ENCODE data around the gene PPP1R1B. TPM values are rescaled to one million over a fixed set of nuclear protein-coding genes. Genes with fewer than 3 reads are reported as not detected.

Gene PPP1R1B
- total and polyA plus RNA-seq, 9 of the 15 experiments (the other 6 are each of a cell fraction or from before 2014, with no cell fraction given) = 0.07 to 0.18 (median 0.10) TPM; not detected in 4

DNA sequence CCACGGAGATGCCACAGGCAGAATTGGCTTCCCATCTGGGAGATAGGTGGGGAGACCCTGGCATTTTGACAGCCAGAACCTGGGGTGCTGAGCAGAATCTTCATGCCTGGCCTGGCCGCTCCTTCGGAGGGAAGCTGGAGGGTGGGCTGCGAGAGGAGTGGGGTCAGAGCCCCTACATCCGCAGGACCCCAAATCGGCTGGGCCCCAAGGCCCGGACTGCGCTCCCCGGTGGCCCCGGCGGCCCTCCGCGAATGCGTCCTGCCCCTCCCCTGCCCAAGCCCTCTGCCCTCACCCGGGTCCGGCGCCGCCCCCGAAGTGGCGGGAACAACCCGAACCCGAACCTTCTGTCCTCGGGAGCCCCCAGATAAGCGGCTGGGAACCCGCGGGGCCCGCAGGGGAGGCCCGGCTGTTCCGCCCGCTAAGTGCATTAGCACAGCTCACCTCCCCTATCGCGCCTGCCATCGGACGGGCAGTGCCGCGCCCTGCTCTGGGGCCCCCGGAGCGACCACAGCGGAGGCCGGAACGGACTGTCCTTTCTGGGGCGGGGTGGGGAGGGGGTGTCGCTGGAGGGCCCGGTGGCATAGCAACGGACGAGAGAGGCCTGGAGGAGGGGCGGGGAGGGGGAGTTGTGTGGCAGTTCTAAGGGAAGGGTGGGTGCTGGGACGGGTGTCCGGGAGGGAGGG, 40.7 kb downstream of the PPP1R1B start:
- BruUV-seq (replicated peaks) = TSS peak; percentile 80
- no peaks in the 10 kb centered on the region for H3K9me3 ChIP-seq (replicated peaks; ENCODE audit: control insufficient read depth, insufficient read depth, low read depth, low read length)
- intact Hi-C loops (cut with micrococcal nuclease) (no loop called here), in situ Hi-C loops (cut with MboI) (no loop called here)
- peaks cover 11% of the 10 kb centered on the region; the same call in 1 of the 3 replicates for H3K36me3 ChIP-seq (ENCODE audit: control insufficient read depth, insufficient read depth, low read length)
- H3K4me2 ChIP-seq (ENCODE audit: insufficient read depth, low read length) = peak overlapping the region; percentile 53
- no peaks in the 10 kb centered on the region for H3K27me3 ChIP-seq (ENCODE audit: control insufficient read depth in 2 of 2, insufficient read depth in 2 of 2, low read length in 2 of 2)
- ATAC-seq (peak; percentile 81), FAIRE-seq (no peak), DNase-seq (ENCODE audit: extremely low read depth in 1 of 4, low spot score in 3 of 4) (peak; percentile 92 to 93 (median 92))
- WGBS (ENCODE audit: insufficient coverage, low coverage, missing lambda C conversion rate) = 0% methylated on average over 28 of the region's 49 CpGs
- no peaks in the 10 kb centered on the region; the same call in 1 of the 2 replicates for H4K20me1 ChIP-seq (replicated peaks; ENCODE audit: control insufficient read depth, insufficient read depth, low read length)
- peak overlapping the region; percentile 51 for H3K4me3 ChIP-seq
- H3K27ac ChIP-seq (ENCODE audit: extremely low read depth, low read depth, low read length) = peak overlapping the region; percentile 74
- H3K9me1 ChIP-seq (ENCODE audit: control insufficient read depth, insufficient read depth, low read length) = no peaks in the 10 kb centered on the region
- peak overlapping the region; percentile 55 for H2AFZ ChIP-seq (ENCODE audit: low read depth, low read length)
- POLR2A ChIA-PET = interaction anchor here (0.5 to 4.0 kb wide), 10 partner anchors 11 to 939 kb away, joined by 3 to 11 read pairs (median 4); no protein-coding TSS in a partner anchor
- H3K9ac ChIP-seq (ENCODE audit: insufficient read depth in 1 of 2, low read depth in 2 of 2, low read length in 2 of 2) = peak overlapping the region; percentile 65 to 93
- peaks cover 13% of the 10 kb centered on the region; the same call in 2 of the 3 replicates for H3K79me2 ChIP-seq (ENCODE audit: control insufficient read depth, insufficient read depth, low read length)
- peaks cover 33 to 94% of the 10 kb centered on the region in 2 experiments for H3K4me1 ChIP-seq (replicated peaks in 1 of 2; ENCODE audit: control insufficient read depth in 2 of 2, insufficient read depth in 2 of 2, low read length in 2 of 2)
- CTCF ChIA-PET (ENCODE audit: low intra/inter-chr PET ratio) = interaction anchor here (8.3 kb wide), 1 partner anchor 45 kb away, joined by 131 read pairs; no protein-coding TSS in a partner anchor
- no peak for TF ChIP-seq EWSR1 (IDR thresholded peaks at IDR 0.05; ENCODE audit: borderline replicate concordance, low read depth, partially characterized antibody)
- TF ChIP-seq TAL1 (IDR thresholded peaks at IDR 0.05) = peak; percentile 43; the same call in 1 of the 2 replicates
- TF ChIP-seq TGIF2 (CRISPR knock-in tag; IDR thresholded peaks at IDR 0.05) = no peak
- no peak for TF ChIP-seq SREBF2 (CRISPR knock-in tag; IDR thresholded peaks at IDR 0.05)
- peak; percentile 79 for TF ChIP-seq ETV1 (tag; conservative IDR thresholded peaks at IDR 0.05; ENCODE audit: low read depth)
- TF ChIP-seq, protein P1, sequence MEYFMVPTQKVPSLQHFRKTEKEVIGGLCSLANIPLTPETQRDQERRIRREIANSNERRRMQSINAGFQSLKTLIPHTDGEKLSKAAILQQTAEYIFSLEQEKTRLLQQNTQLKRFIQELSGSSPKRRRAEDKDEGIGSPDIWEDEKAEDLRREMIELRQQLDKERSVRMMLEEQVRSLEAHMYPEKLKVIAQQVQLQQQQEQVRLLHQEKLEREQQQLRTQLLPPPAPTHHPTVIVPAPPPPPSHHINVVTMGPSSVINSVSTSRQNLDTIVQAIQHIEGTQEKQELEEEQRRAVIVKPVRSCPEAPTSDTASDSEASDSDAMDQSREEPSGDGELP (CRISPR knock-in tag; IDR thresholded peaks at IDR 0.05; ENCODE audit: borderline replicate concordance) = 0 out of 2 replicates have a peak, but pooled peaks have one; percentile 38
- TF ChIP-seq, protein P2, sequence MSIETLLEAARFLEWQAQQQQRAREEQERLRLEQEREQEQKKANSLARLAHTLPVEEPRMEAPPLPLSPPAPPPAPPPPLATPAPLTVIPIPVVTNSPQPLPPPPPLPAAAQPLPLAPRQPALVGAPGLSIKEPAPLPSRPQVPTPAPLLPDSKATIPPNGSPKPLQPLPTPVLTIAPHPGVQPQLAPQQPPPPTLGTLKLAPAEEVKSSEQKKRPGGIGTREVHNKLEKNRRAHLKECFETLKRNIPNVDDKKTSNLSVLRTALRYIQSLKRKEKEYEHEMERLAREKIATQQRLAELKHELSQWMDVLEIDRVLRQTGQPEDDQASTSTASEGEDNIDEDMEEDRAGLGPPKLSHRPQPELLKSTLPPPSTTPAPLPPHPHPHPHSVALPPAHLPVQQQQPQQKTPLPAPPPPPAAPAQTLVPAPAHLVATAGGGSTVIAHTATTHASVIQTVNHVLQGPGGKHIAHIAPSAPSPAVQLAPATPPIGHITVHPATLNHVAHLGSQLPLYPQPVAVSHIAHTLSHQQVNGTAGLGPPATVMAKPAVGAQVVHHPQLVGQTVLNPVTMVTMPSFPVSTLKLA (conservative IDR thresholded peaks at IDR 0.05) = no peak; a peak in 1 of 4 replicates
- 0 out of 4 replicates have a peak, but pooled peaks of 1 of the 2 experiments have one; percentile 40 for TF ChIP-seq TEAD1 (CRISPR knock-in tag; IDR thresholded peaks at IDR 0.05)
- no peak for TF ChIP-seq POU5F1 (IDR thresholded peaks at IDR 0.05; ENCODE audit: borderline replicate concordance, low read depth, low read length, partially characterized antibody)
- no peak for TF ChIP-seq ZC3H8 (IDR thresholded peaks at IDR 0.05)
- no peak for TF ChIP-seq ZNF121 (CRISPR knock-in tag; conservative IDR thresholded peaks at IDR 0.05)
- TF ChIP-seq GTF2F1 (IDR thresholded peaks at IDR 0.05; ENCODE audit: low read depth, low read length) = no peak
- TF ChIP-seq XRCC4 (IDR thresholded peaks at IDR 0.05; ENCODE audit: extremely low read depth, insufficient read depth, insufficient read length) = no peak
- TF ChIP-seq ZZZ3 (IDR thresholded peaks at IDR 0.05) = no peak
- TF ChIP-seq THRAP3 (IDR thresholded peaks at IDR 0.05; ENCODE audit: borderline replicate concordance) = no peak
- TF ChIP-seq, protein P3, sequence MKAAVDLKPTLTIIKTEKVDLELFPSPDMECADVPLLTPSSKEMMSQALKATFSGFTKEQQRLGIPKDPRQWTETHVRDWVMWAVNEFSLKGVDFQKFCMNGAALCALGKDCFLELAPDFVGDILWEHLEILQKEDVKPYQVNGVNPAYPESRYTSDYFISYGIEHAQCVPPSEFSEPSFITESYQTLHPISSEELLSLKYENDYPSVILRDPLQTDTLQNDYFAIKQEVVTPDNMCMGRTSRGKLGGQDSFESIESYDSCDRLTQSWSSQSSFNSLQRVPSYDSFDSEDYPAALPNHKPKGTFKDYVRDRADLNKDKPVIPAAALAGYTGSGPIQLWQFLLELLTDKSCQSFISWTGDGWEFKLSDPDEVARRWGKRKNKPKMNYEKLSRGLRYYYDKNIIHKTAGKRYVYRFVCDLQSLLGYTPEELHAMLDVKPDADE (conservative IDR thresholded peaks at IDR 0.05; ENCODE audit: control insufficient read depth, low read depth, low read length) = peak; percentile 47; the same call in 1 of the 2 replicates
- no peak; the same call in 1 of the 2 replicates for TF ChIP-seq EP400 (IDR thresholded peaks at IDR 0.05)
- TF ChIP-seq EZH2 (IDR thresholded peaks at IDR 0.05; ENCODE audit: borderline replicate concordance, low read depth, low read length) = no peak
